HG03066 (cell line): ENCODE results near the gene SPA17.

Source experiments
- ATAC-seq: cut with Tn5 transposase; IDR thresholded peaks from one replicate; pipeline ENCODE4 v1.9.1; 2021; ENCODE audit warnings: low read depth; ENCODE audit not compliant: unreplicated experiment

Gene SPA17

GRCh38 chr11:124719534-124719933, 45.8 kb downstream of the SPA17 start:
- no peak for ATAC-seq

DNA sequence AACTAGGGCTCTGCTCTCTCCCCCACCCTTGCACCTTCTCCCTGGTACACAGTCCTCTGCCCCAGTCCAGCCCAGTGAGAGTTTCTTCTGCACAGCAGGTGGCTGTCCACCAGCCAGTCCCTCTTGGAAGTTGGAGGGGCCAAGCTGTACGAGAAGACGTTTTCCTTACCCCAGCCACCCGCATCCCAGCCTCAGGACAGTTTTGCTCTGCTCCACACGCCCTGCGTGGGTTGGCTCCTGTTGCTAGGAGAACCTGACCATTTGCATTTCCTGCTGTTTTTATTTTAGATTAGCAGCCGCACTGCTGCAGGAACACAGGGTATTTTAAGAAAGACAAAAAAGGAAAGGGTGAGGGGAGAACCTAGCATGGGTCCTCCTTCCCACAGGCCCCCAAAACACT, 48.5 kb downstream of the SPA17 start:
- ATAC-seq = no peak

GRCh38 chr11:124724979-124725718, 51.4 kb downstream of the SPA17 start:
- peak; percentile 95 for ATAC-seq

DNA sequence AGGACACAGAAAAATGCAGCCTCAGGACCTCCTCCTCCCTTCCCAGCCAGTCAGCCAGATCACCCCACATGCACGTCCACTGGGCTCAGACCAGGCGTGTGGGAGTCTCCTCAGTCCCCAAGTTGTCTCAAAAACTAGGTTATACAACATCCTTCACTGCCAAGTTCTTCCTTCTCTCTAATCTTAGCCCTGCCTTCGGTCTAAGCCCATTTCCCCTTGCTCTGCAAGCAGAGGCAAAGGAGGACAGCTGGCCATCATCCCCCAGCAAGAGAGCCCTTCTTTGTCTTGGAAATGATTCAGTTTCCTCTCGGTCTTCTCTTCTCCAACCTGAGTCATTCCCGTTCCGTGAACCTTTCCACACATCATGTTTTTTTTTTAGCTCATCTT, 52.0 kb downstream of the SPA17 start:
- peak; percentile 19 for ATAC-seq

DNA sequence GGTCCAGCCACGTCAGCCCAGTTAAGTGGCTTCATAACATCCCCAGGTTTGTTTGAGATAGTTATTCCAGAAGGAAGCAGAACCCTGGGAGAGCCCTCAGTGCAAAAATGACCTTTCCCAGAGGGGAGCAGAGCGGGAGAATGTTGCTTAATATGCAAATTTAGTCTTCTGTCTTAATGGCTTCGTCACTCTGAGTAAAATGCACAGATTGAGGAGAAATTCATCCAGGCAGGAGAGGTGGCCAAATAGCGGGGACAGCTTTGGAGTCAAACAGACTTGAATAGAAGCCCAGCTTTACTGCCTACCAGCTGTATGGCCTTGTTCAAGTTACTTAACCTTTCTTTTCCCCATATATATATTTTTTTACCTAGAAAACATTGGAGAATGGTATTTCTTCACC, 53.8 kb downstream of the SPA17 start:
- no peak for ATAC-seq

DNA sequence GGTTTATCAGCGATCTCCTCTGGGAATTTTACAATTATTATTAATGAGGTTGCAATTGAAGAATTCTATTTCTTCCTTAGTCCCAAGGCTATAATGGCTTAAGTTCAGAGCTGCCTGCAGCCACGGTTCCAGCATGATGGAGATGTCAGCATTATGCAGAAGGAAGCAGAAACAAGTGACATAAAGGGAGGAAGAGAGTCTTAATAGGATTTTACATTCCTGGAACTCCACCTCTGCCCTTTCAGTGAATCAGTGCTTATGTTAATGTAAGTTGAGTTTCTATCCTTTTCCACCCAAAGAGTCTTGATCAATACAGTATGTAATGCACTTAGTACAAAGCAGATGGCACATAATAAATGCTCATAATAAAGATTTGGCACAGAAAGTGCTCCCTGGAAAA, 54.4 kb downstream of the SPA17 start:
- ATAC-seq = no peak

DNA sequence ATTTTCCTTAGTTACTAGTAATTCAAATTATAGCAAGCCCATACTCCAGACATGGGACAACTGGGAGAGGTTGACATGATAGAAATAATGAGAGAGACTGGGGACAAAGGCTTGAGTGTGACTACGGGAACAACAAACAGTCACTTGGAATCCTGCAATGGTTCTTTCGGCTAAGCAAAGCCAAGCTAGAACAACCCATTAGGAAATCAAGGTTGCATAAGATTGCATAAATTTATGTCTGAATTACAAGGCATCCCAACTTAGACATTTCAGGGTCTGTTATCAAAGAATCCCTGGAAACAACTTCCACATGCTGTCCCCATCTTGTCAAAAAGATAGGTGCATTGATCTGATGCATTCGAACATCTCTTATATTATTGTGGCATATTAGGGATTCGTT, 55.9 kb downstream of the SPA17 start:
- no peak for ATAC-seq

GRCh38 chr11:124732230-124732629, 58.5 kb downstream of the SPA17 start:
- no peak for ATAC-seq

DNA sequence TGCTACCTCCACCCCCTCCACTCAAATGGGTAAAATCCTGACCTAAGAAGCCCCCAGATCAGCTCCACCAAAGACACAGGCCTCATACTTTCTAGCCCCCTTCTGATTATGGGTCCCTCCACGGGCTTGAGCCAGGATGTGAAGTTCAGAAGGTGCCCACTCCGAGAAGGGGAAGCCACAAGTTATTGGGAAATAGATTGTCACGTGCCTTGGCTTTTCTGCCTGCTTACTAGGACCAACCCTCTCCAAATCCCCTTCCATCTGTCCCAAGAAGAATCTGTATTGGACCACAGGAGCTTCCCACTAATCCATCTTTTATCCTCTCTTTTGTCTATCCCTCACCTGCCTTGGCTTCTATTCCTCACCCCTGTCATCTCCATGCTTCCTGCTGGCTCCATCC, 63.0 kb downstream of the SPA17 start:
- ATAC-seq = no peak

DNA sequence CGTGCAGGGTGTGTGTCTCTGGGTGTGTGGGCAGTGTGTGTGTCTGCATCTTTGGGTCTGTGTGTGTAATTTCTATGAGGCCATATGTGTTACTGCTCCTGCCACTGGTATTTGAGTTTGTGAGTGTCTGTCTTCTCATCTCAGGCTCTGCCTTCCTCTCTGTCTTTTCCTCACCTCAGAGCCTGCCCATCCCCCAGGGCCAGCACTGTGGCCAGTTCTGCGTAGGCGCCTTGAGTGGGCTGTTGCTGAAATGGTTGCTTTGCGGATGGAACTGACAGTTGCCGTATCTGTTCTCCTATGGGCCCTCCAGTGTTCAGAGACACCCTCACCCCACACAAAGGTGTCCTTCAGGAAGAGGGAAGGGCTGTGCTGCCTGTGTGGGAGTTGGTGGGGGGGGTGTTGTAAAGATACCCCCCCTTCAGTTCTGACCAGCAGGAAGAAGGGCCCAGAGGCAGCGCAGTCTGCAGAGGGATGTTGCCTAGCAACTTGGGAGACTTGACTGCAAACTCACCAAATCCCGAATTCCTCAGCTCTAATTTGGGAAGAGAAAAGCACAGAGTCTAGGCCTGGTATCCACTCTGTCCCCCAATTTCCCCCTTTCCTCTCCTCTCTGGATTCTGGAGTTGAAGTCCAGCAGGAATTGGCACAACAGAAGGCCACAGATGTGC, 64.1 kb downstream of the SPA17 start:
- ATAC-seq = no peak

- ATAC-seq = no peak
Measured at GRCh38 chr11:124738713-124739478, 65.2 kb downstream of the SPA17 start.

DNA sequence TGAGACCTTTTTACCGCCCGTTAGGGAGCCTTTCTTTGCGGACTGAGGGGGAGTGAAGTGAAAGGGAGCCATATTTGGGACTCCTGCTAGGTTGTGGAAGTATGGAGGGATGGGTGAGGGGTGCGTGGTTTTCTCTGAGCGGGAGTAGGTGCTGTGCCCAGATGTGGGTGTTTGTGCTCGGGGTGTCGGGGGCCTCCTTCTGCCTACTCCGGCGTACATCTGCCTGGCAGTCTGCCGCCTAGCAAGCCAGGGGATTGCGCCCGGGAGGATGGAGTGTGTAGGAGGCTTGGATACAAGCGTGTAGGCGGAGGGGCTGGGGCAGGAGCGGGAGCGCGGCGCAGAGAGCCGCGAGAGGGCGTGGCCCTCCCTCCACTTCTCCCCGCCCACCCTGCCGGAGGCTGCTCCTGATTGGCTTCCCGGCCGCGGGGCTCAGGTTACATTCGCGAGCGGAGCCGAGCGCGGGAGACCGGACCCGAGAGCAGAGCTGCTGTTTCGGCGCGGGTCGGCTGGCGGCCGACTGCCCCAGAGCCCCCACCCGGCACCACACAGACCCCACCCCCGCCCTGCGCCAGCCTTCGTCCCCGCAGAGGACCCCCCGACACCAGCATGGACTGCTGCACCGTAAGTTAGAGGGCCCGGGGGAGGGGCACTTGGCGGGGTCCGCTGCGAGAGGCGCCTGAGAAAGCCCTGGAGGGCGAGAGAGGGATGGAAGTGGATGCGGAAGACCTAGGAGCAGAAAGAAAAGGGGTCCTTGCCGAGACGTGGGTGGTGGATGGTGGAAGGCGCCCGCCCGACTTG, 66.0 kb downstream of the SPA17 start, which contains the start of gene NRGN:
NRGN (plus strand) TSS at position 464 of the 798 bp plus-strand sequence; CDS start at position 607, 143 bp downstream.
- ATAC-seq = peak; percentile 96

DNA sequence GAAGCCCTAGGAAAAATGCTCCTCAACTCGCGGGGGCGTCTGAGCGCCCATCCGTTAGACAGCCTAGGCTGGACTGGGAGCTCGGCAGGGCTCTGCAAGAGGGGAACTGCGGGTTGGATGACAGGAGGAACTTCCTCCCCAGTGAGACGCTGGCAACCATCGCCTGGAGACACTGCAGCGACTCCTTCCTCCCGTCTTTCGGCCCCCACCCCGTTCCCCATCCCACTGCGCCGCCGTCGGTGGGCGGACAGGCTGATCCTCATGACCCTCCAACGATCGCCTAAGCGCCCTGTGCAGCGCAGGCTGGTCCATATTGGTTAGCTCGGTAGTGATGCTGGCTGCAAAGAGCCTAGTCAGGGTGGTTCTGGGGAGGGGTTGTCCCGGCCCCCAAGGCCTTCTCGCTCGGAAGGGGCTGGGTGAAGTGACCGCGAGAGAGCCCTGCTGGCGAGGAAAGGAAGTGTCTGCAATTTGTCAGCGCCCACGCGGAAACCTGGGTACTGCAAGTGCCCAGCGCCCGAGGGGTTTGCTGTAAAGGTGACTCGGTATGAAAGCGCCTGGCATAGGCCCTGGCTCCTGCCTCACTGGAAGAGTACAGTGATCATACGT, 66.7 kb downstream of the SPA17 start:
- ATAC-seq = peak; percentile 48

DNA sequence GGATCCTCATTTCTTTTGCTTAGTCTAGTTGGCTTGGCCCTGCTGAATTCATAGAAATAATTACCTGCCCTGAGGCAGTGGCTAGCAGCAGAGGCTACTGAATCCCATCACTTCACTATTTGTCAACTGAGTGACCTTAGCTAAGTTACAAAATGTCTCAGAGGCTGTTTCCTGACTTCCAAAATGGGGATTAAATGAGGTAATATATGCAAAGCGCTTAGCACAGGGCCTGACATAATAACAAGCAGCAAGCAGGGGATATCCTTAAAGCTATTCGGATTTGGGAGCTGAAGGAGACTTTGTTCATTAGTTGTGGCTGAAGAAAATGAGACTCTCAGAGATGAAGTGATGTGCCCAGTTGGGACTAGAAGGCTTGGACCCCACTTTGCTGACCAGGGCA, 68.9 kb downstream of the SPA17 start:
- ATAC-seq = no peak

GRCh38 chr11:124743050-124743449, 69.3 kb downstream of the SPA17 start:
- no peak for ATAC-seq

- no peak for ATAC-seq
Measured at GRCh38 chr11:124745270-124745834, 71.6 kb downstream of the SPA17 start.

DNA sequence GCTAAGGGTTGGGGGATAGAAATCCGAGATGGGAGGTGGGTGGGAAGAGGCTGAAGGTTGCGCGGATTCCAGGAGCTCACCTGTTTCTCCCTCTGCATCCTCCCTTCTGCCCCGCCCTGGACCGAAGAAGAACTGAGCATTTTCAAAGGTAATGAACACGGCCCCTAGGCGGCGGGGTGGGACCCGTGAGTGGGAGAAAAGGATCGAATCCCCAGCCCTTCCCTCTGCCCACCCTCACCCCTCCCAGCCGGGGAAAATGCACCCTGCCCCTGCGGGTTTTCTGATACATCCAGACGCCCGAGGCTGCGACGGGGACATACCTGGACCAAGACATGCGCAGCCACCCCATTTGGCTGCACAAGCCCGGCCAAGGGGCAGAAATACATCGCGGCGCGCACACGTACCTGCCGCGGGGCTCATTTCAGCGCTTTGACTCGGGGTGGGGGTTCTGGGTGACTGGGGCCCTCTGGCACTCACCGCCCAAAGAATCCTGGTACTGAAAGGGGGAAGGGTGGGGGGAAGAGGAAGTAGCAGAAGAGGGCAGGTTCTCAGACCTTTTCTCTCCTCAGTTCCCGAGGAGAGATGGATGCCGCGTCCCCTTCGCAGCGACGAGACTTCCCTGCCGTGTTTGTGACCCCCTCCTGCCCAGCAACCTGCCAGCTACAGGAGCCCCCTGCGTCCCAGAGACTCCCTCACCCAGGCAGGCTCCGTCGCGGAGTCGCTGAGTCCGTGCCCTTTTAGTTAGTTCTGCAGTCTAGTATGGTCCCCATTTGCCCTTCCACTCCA, 72.3 kb downstream of the SPA17 start:
- ATAC-seq = peak; percentile 25

DNA sequence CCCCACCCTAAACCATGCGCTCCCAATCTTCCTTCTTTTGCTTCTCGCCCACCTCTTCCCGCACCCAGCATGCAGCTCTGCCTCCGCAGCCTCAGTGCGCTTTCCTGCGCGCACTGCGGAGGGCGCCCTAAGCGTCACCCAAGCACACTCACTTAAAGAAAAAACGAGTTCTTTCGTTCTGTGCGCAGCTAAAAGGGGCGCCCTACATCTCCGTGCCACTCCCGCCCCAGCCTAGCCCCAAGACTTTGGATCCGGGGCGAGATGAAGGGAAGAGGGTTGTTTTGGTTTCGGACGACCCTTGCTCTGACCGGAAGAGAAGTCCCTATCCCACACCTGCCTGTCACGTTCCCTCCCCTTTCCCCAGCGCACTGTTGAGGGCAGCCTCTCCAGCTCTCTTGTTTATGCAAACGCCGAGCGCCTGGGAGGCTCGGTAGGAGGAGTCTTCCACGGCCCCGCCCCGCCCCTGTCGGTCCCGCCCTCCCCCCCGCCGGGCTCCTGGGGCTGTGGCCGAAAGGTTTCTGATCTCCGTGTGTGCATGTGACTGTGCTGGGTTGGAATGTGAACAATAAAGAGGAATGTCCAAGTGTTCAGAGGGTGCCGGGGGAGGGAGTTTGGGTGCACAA, 73.0 kb downstream of the SPA17 start:
- peak; percentile 88 for ATAC-seq
